ENCODE data around the gene GABARAPL2.
"Not testable (repeated sequence)": the region's sequence is repeated elsewhere in the genome, so short reads cannot be mapped to it uniquely, and the experiment has no call there.

GABARAPL2 gene

GRCh38 chr16:75590920-75591843 is 25.0 kb downstream of the GABARAPL2 start:
- no peaks in the 10 kb centered on the region for H3K36me3 ChIP-seq (replicated peaks)
- no peak overlapping the region for H3K4me3 ChIP-seq (ENCODE audit: low read depth, low read length)
- no peaks in the 10 kb centered on the region for H3K27me3 ChIP-seq (replicated peaks)
- DNase-seq, result peak; percentile 68
- TF ChIP-seq CTCF (IDR thresholded peaks at IDR 0.05; ENCODE audit: low read depth, low read length, missing control alignments), result no peak
- peak overlapping the region; percentile 31 for H3K27ac ChIP-seq
- in situ Hi-C loops (cut with HindIII; ENCODE audit: low pct_ligation_motif_present, low sequenced_read_pairs), result no loop called here

DNA sequence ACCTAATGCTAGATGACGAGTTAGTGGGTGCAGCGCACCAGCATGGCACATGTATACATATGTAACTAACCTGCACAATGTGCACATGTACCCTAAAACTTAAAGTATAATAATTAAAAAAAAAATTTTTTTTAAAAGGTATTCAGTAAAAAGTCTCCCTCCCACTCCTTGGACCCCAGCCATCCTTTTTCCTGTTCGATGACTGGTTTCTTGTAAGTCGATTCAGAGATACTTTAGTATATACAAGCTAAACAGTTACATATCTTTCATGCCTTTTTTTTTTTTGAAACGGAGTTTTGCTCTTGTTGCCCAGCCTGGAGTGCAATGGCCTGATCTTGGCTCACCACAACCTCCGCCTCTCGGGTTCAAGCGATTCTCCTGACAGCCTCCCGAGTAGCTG is 25.7 kb downstream of the GABARAPL2 start:
- H3K36me3 ChIP-seq (replicated peaks); H3K4me3 ChIP-seq (ENCODE audit: low read depth, low read length); H3K27ac ChIP-seq; in situ Hi-C loops (cut with HindIII; ENCODE audit: low pct_ligation_motif_present, low sequenced_read_pairs); H3K27me3 ChIP-seq (replicated peaks): not testable (repeated sequence)
- peak; percentile 4 for DNase-seq

GRCh38 chr16:75593308-75593707 is 27.1 kb downstream of the GABARAPL2 start:
- in situ Hi-C loops (cut with HindIII; ENCODE audit: low pct_ligation_motif_present, low sequenced_read_pairs), result no loop called here
- Histone ChIP-seq H3K27me3 (replicated peaks) (no peaks in the 10 kb centered on the region), H3K36me3 (replicated peaks) (peaks cover 5% of the 10 kb centered on the region), H3K27ac (no peak overlapping the region), H3K4me3 (ENCODE audit: low read depth, low read length) (no peak overlapping the region)
- no peak for DNase-seq
- TF ChIP-seq CTCF (IDR thresholded peaks at IDR 0.05; ENCODE audit: low read depth, low read length, missing control alignments), result no peak

DNA sequence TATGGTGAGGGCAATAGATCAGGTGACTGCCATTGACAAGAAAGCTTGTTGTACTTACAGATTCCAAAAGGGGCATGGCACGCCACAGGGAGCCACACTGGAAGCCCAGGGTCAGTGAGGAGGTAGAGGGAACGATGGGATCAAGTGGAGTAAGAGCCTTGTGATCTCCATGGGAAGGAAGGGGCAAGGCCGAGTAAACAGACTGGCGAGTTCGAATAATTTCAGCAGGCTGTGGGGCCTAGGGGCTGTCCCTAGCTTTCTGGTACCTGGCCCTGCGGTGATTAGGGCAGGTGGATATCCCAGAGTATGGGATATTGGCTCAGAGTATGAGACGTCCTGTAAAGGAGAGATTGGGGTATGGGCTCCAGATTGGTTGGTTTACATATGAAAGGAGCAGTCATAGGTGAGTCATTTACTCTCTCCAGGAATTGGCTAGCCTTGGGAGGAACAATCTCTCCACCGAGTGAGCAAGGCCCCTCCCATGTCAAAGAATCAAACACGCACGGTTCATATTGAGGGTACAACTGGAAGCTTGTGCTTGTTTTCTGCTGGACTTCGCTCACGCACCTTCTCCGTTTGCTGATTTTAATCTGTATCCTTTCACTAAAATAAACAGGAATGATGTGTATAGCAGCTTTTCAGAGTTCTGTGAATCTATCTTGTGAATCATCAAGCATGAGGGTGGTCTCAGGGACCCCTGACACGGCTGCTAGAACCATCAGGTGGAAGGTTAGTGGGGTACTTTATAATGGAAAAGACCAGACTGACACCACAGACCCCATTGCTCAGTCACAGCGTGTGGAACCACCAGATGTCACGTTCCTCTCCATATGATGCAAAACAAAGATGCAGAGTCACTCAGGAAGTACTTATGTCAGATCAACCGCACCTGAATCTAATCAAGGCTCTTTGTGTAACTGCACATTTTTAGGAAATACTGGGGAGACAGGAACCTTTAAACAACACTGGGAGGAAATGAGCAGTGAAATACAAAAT is 27.9 kb downstream of the GABARAPL2 start:
- in situ Hi-C loops (cut with HindIII; ENCODE audit: low pct_ligation_motif_present, low sequenced_read_pairs), result no loop called here
- no peak overlapping the region for H3K4me3 ChIP-seq (ENCODE audit: low read depth, low read length)
- peak; percentile 49 for DNase-seq
- H3K36me3 ChIP-seq (replicated peaks), result peaks cover 5% of the 10 kb centered on the region
- no peak overlapping the region for H3K27ac ChIP-seq
- TF ChIP-seq CTCF (IDR thresholded peaks at IDR 0.05; ENCODE audit: low read depth, low read length, missing control alignments), result no peak
- no peaks in the 10 kb centered on the region for H3K27me3 ChIP-seq (replicated peaks)

DNA sequence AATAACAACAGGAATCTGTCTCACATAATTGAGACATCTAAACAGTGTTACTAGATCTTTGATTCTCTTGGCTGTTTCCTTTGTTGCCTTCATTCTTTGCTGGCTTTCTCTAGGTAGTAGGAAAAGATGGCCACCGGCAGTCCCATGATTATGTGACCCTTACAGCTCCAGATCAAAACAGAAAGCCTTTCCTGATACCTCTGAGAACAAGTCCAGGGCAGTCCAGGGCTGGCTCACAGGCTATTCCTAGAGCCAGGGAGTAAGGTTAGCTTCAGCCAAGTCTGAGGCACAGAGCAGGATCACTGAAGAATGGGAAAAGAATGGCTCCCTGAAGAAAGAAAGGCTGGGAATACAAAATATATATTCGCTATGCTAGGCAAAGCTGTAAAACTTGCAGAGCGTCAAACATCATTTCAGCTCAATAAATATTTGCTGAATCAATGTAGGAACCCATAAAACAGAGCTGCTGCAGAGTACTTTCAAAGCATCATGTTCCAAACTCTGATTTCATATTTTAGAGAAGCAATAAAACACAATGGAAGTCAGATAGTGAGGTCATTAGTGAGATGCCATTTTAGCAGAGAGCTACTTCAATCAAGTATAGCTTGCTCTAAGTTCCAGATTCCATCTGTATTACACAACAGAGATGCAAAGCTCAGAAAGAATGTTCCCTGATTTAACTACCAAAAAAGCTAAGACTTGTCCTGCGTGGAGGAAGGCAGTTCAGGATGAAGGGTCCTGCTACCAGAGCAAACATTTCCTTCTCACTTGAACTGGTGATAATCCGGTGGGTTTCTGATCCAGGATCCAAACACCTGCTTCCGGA is 33.5 kb downstream of the GABARAPL2 start:
- no peak for DNase-seq
- no peak overlapping the region for H3K4me3 ChIP-seq (ENCODE audit: low read depth, low read length)
- in situ Hi-C loops (cut with HindIII; ENCODE audit: low pct_ligation_motif_present, low sequenced_read_pairs), result no loop called here
- H3K36me3 ChIP-seq (replicated peaks), result peaks cover 40% of the 10 kb centered on the region
- TF ChIP-seq CTCF (IDR thresholded peaks at IDR 0.05; ENCODE audit: low read depth, low read length, missing control alignments), result no peak
- H3K27me3 ChIP-seq (replicated peaks), result no peaks in the 10 kb centered on the region
- no peak overlapping the region for H3K27ac ChIP-seq

All from brain microvascular endothelial cell (primary cell).